ENCODE results near the gene BMPR1B. TPM values are rescaled to one million over a fixed set of nuclear protein-coding genes. Genes with fewer than 3 reads are reported as not detected.

Gene BMPR1B
- total and polyA plus RNA-seq, 4 donors, result 0.27 to 0.70 (median 0.48) TPM

DNA sequence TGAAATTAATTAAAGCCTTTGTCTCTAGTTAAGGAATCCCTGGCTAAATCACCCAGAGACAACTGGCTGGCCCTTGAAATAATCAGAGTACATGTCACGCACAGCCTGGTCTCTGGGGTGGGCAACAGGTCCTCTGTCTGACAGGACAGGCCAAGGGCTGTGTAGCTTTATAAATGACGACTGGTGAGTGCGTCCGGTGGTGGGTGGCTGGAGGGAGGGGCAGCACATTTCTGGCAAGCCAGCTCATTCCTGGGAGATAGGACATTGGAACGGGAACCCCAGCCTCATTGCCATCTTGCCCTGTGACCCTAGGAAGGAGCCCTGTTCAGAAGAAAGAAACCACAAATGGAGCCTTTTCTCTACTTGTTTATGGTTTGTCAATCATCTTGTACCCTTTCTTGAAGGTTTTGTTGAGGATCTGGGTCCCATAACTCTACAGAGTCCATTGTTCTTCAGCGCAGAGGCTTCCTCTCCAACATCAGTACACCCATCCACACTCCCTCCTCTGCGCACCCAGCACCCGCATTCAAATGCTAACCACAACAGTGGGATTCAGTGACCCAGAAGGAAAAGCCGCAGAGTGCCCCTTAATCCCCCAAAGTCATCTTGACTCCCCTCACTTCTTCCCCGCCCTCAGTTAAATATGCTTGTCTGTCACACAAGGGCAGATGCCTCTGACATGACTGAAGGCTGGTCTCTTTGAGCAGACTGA is 422.9 kb downstream of the BMPR1B start:
- 66% methylated on average over 10 of the region's 10 CpGs for WGBS
- DNase-seq (ENCODE audit: low spot score), result no peak
- H3K4me3 ChIP-seq (ENCODE audit: low read depth in 1 of 3, low read length in 3 of 3), result no peak overlapping the region
- no peaks in the 10 kb centered on the region for H3K9me3 ChIP-seq (ENCODE audit: control insufficient read depth in 4 of 4, low read length in 3 of 4)
- peaks cover 0 to 4% (median 0%) of the 10 kb centered on the region in 4 donors for H3K27me3 ChIP-seq (ENCODE audit: control insufficient read depth in 4 of 4, insufficient read depth in 4 of 4, low read length in 3 of 4)
- TF ChIP-seq SP1 (IDR thresholded peaks at IDR 0.05) (no peak), CTCF (IDR thresholded peaks at IDR 0.05; ENCODE audit: low read depth, low read length, missing input control) (no peak), HNF4A (conservative IDR thresholded peaks at IDR 0.05) (no peak)
- no peak overlapping the region for H3K27ac ChIP-seq (ENCODE audit: low read depth in 1 of 2, low read length in 2 of 2)
- H3K9ac ChIP-seq (ENCODE audit: low read depth in 1 of 2, low read length in 2 of 2), result no peak overlapping the region
- no peaks in the 10 kb centered on the region for H3K4me1 ChIP-seq (ENCODE audit: control insufficient read depth in 4 of 4, insufficient read depth in 4 of 4, low read length in 3 of 4)
- no peaks in the 10 kb centered on the region for H3K36me3 ChIP-seq (ENCODE audit: control insufficient read depth in 4 of 4, insufficient read depth in 3 of 4, low read depth in 1 of 4, low read length in 3 of 4)

DNA sequence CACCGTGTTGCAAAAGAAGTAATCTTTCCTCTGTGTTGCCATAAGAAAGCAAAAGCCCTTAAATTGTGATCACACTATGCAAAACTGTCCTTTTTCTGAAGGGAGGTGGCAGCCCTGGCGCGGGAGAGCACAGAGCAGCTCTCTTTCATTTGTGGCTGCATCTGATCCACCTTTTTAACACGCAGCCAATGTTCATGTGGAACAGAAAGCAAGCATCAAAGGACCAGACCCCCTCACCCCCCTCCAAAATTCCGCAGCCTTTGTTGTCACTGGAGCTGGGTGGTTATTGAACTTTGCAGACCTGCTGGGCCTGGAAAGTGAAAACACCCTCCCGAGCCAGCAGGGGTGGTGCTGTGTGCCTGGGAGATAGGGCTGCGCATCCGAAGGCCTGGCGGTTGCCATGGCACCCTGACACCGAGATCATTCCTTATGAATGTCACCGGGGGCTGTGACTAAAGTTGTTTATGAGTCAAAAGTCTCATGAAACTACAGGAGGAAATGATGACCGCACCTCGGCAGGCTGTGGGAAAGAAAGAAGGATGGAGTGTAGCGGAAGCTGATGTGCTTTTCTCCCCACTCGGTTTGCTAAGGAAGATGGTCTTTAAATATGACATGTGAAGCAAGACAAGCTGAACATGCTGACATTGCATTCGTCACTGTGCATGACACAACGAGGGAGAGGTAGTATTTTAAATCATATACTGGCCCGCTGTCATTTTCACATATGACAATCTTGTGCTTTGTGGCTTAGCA is 423.7 kb downstream of the BMPR1B start:
- Histone ChIP-seq H3K27ac (ENCODE audit: low read depth in 1 of 2, low read length in 2 of 2) (no peak overlapping the region), H3K9ac (ENCODE audit: low read depth in 1 of 2, low read length in 2 of 2) (no peak overlapping the region), H3K36me3 (ENCODE audit: control insufficient read depth in 4 of 4, insufficient read depth in 3 of 4, low read depth in 1 of 4, low read length in 3 of 4) (no peaks in the 10 kb centered on the region), H3K4me3 (ENCODE audit: low read depth in 1 of 3, low read length in 3 of 3) (no peak overlapping the region), H3K27me3 (ENCODE audit: control insufficient read depth in 4 of 4, insufficient read depth in 4 of 4, low read length in 3 of 4) (peaks cover 0 to 4% (median 0%) of the 10 kb centered on the region in 4 donors), H3K4me1 (ENCODE audit: control insufficient read depth in 4 of 4, insufficient read depth in 4 of 4, low read length in 3 of 4) (no peaks in the 10 kb centered on the region), H3K9me3 (ENCODE audit: control insufficient read depth in 4 of 4, low read length in 3 of 4) (no peaks in the 10 kb centered on the region)
- 48% methylated on average over 18 of the region's 18 CpGs for WGBS
- DNase-seq (ENCODE audit: low spot score), result no peak
- TF ChIP-seq HNF4A (conservative IDR thresholded peaks at IDR 0.05), result no peak
- TF ChIP-seq, protein P1, sequence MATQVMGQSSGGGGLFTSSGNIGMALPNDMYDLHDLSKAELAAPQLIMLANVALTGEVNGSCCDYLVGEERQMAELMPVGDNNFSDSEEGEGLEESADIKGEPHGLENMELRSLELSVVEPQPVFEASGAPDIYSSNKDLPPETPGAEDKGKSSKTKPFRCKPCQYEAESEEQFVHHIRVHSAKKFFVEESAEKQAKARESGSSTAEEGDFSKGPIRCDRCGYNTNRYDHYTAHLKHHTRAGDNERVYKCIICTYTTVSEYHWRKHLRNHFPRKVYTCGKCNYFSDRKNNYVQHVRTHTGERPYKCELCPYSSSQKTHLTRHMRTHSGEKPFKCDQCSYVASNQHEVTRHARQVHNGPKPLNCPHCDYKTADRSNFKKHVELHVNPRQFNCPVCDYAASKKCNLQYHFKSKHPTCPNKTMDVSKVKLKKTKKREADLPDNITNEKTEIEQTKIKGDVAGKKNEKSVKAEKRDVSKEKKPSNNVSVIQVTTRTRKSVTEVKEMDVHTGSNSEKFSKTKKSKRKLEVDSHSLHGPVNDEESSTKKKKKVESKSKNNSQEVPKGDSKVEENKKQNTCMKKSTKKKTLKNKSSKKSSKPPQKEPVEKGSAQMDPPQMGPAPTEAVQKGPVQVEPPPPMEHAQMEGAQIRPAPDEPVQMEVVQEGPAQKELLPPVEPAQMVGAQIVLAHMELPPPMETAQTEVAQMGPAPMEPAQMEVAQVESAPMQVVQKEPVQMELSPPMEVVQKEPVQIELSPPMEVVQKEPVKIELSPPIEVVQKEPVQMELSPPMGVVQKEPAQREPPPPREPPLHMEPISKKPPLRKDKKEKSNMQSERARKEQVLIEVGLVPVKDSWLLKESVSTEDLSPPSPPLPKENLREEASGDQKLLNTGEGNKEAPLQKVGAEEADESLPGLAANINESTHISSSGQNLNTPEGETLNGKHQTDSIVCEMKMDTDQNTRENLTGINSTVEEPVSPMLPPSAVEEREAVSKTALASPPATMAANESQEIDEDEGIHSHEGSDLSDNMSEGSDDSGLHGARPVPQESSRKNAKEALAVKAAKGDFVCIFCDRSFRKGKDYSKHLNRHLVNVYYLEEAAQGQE (IDR thresholded peaks at IDR 0.05), result no peak
- no peak for TF ChIP-seq HNF4G (IDR thresholded peaks at IDR 0.05)
- TF ChIP-seq FOXA1 (IDR thresholded peaks at IDR 0.05), result no peak
- TF ChIP-seq GABPA (IDR thresholded peaks at IDR 0.05 in 1 of 2, conservative IDR thresholded peaks at IDR 0.05 in 1 of 2), result no peak
- no peak for TF ChIP-seq YY1 (IDR thresholded peaks at IDR 0.05)
- TF ChIP-seq JUND (IDR thresholded peaks at IDR 0.05), result no peak
- TF ChIP-seq, protein P2, sequence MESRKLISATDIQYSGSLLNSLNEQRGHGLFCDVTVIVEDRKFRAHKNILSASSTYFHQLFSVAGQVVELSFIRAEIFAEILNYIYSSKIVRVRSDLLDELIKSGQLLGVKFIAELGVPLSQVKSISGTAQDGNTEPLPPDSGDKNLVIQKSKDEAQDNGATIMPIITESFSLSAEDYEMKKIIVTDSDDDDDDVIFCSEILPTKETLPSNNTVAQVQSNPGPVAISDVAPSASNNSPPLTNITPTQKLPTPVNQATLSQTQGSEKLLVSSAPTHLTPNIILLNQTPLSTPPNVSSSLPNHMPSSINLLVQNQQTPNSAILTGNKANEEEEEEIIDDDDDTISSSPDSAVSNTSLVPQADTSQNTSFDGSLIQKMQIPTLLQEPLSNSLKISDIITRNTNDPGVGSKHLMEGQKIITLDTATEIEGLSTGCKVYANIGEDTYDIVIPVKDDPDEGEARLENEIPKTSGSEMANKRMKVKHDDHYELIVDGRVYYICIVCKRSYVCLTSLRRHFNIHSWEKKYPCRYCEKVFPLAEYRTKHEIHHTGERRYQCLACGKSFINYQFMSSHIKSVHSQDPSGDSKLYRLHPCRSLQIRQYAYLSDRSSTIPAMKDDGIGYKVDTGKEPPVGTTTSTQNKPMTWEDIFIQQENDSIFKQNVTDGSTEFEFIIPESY (IDR thresholded peaks at IDR 0.05), result no peak
- TF ChIP-seq MAX (IDR thresholded peaks at IDR 0.05), result no peak
- no peak for TF ChIP-seq TAF1 (conservative IDR thresholded peaks at IDR 0.05)
- TF ChIP-seq NR2F2 (IDR thresholded peaks at IDR 0.05), result no peak
- TF ChIP-seq SP1 (IDR thresholded peaks at IDR 0.05), result no peak
- TF ChIP-seq CTCF (IDR thresholded peaks at IDR 0.05; ENCODE audit: low read depth, low read length, missing input control), result no peak
- TF ChIP-seq RXRA (IDR thresholded peaks at IDR 0.05), result no peak

Data from liver (tissue), 9 donors.